GM10847 (cell line): ENCODE results near the gene GNE.

Experiments
- POLR2A ChIP-seq: IDR thresholded peaks from 2 replicates; pipeline ENCODE4 v1.6.1; 2011; ENCODE audit not compliant: insufficient read length; ENCODE audit errors: extremely low read depth

The GNE gene

GRCh38 chr9:36190388-36191289 is 67.6 kb downstream of the GNE start, which contains the start of gene CLTA:
Gene CLTA, plus strand, starts transcription at chr9:36190921. Its CDS starts 136 bp downstream, at chr9:36191057.
- TF ChIP-seq POLR2A, result peak; percentile 98

GRCh38 chr9:36189976-36190375 is 68.3 kb downstream of the GNE start:
- no peak for TF ChIP-seq POLR2A

- no peak for TF ChIP-seq POLR2A
Observed at GRCh38 chr9:36188212-36188611, 70.0 kb downstream of the GNE start.

- TF ChIP-seq POLR2A, result no peak
Observed at GRCh38 chr9:36187414-36187813, 70.8 kb downstream of the GNE start.

- TF ChIP-seq POLR2A, result no peak
Observed at GRCh38 chr9:36177571-36177970, 80.7 kb downstream of the GNE start.

GRCh38 chr9:36174731-36175130 is 83.5 kb downstream of the GNE start:
- no peak for TF ChIP-seq POLR2A

GRCh38 chr9:36174271-36174670 is 84.0 kb downstream of the GNE start:
- TF ChIP-seq POLR2A, result no peak

- TF ChIP-seq POLR2A, result no peak
Observed at GRCh38 chr9:36173861-36174260, 84.4 kb downstream of the GNE start.

- TF ChIP-seq POLR2A, result no peak
Observed at GRCh38 chr9:36170531-36170930, 87.7 kb downstream of the GNE start.

- TF ChIP-seq POLR2A, result no peak
Observed at GRCh38 chr9:36169708-36170107, 88.5 kb downstream of the GNE start.

GRCh38 chr9:36169166-36169565 is 89.1 kb downstream of the GNE start, which contains the start of gene CCIN:
Gene CCIN, plus strand, starts transcription at chr9:36169388. Its CDS starts 115 bp downstream, at chr9:36169503.
- TF ChIP-seq POLR2A, result no peak

GRCh38 chr9:36166168-36166927 is 91.9 kb downstream of the GNE start:
- TF ChIP-seq POLR2A, result no peak

GRCh38 chr9:36165826-36166167 is 92.5 kb downstream of the GNE start:
- no peak for TF ChIP-seq POLR2A

GRCh38 chr9:36164989-36165388 is 93.3 kb downstream of the GNE start:
- no peak for TF ChIP-seq POLR2A
